Endothelial cell (in vitro differentiated cells): ENCODE measurements around the gene MFSD12. TPM values are rescaled to one million over a fixed set of nuclear protein-coding genes. Genes with fewer than 3 reads are reported as not detected.
"Not testable (repeated sequence)": the region's sequence is repeated elsewhere in the genome, so short reads cannot be mapped to it uniquely, and the experiment has no call there.

Experiments used
- DNase-seq: peaks from one replicate; pipeline ENCODE4 v3.0.0; 2021; ENCODE audit warnings: low spot score
- H3K27ac Mint-ChIP-seq: one replicate; pipeline ENCODE4 v1.8.0; 2021; ENCODE audit warnings: mixed read lengths, inconsistent platforms; ENCODE audit not compliant: unreplicated experiment
- H3K27me3 Mint-ChIP-seq: one replicate; pipeline ENCODE4 v1.8.0; 2021; ENCODE audit warnings: mild to moderate bottlenecking, moderate library complexity, mixed read lengths, inconsistent platforms; ENCODE audit not compliant: unreplicated experiment
- H3K36me3 Mint-ChIP-seq: one replicate; pipeline ENCODE4 v1.8.0; 2021; ENCODE audit warnings: mild to moderate bottlenecking, low read depth, mixed read lengths, inconsistent platforms; ENCODE audit not compliant: unreplicated experiment
- H3K4me1 Mint-ChIP-seq: one replicate; pipeline ENCODE4 v1.8.0; 2021; ENCODE audit warnings: mild to moderate bottlenecking, mixed read lengths, inconsistent platforms; ENCODE audit not compliant: unreplicated experiment
- H3K4me3 Mint-ChIP-seq: one replicate; pipeline ENCODE4 v1.8.0; 2021; ENCODE audit warnings: mild to moderate bottlenecking, mixed read lengths, inconsistent platforms; ENCODE audit not compliant: unreplicated experiment
- H3K9me3 Mint-ChIP-seq: one replicate; pipeline ENCODE4 v1.8.0; 2021; ENCODE audit warnings: mixed read lengths, inconsistent platforms; ENCODE audit not compliant: unreplicated experiment
- total RNA-seq: library from RNA; stranded (reverse); fragmentation: NEBNext Ultra II Directional; extraction: Animal tissue kit (Norgen Biotek cat#: 25700); gene quantifications from one replicate; pipeline ENCODE4 v1.2.1, GENCODE V29; 2021; ENCODE audit not compliant: unreplicated experiment
- TF ChIP-seq, protein P1 (sequence below): fragments of 200-600 bp; sonication (generic); IDR thresholded peaks from one replicate; pipeline ENCODE4 v1.5.0; 2021; ENCODE audit warnings: antibody characterized with exemption; ENCODE audit not compliant: unreplicated experiment

Gene MFSD12
- total RNA-seq, 1 donor from 2014 or later: 54.5 TPM

DNA sequence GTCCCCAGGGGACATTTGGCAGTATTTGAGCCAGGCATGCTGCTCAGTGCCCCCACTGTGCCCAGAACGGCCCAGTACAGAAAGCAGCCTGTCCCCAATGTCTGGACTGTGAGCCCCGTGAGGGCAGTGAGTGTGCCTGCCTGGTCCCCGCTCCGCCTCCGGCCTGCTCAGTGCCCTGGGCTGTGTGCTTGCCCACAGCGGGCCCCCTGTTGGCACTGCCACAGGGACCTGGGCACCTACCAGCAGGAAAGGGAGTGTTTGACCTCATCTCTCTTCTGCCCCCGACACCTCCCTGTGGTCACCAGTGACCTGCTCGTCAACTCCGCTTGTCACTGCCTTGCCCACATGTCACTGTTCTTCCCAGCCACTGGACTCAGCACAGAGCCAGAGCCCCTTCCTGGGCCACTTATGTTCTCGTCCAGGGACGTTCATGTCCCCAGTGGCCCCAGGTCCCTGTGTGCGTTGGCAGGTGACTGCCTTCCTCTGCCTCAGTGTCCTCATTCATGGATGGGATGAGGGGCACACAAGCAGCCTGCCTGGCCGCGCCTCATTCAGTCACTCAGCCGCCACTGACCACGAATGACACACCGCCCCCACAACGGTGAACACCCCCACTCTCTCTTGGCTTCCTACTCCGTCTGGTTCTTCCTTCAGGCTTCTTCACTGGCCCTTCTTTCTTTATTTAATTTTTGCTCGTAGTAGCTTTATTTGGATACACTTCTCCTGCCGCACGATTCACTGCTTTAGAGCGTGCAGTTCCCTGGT, 48.4 kb downstream of the MFSD12 start:
- peaks cover 11% of the 10 kb centered on the region for H3K4me1 Mint-ChIP-seq
- peaks cover 14% of the 10 kb centered on the region for H3K27me3 Mint-ChIP-seq
- DNase-seq: no peak
- H3K36me3 Mint-ChIP-seq: peaks cover 15% of the 10 kb centered on the region
- peak overlapping the region; percentile 39 for H3K4me3 Mint-ChIP-seq
- H3K27ac Mint-ChIP-seq: no peak overlapping the region
- TF ChIP-seq, protein P1, sequence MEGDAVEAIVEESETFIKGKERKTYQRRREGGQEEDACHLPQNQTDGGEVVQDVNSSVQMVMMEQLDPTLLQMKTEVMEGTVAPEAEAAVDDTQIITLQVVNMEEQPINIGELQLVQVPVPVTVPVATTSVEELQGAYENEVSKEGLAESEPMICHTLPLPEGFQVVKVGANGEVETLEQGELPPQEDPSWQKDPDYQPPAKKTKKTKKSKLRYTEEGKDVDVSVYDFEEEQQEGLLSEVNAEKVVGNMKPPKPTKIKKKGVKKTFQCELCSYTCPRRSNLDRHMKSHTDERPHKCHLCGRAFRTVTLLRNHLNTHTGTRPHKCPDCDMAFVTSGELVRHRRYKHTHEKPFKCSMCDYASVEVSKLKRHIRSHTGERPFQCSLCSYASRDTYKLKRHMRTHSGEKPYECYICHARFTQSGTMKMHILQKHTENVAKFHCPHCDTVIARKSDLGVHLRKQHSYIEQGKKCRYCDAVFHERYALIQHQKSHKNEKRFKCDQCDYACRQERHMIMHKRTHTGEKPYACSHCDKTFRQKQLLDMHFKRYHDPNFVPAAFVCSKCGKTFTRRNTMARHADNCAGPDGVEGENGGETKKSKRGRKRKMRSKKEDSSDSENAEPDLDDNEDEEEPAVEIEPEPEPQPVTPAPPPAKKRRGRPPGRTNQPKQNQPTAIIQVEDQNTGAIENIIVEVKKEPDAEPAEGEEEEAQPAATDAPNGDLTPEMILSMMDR: no peak
- H3K9me3 Mint-ChIP-seq: no peaks in the 10 kb centered on the region

GRCh38 chr19:3508121-3508661, 49.2 kb downstream of the MFSD12 start:
- Mint-ChIP-seq H3K27me3 (peaks cover 14% of the 10 kb centered on the region), H3K4me3 (peak overlapping the region; percentile 42), H3K4me1 (peaks cover 11% of the 10 kb centered on the region), H3K36me3 (peaks cover 15% of the 10 kb centered on the region)
- H3K9me3 Mint-ChIP-seq, DNase-seq, H3K27ac Mint-ChIP-seq: not testable (repeated sequence)

DNA sequence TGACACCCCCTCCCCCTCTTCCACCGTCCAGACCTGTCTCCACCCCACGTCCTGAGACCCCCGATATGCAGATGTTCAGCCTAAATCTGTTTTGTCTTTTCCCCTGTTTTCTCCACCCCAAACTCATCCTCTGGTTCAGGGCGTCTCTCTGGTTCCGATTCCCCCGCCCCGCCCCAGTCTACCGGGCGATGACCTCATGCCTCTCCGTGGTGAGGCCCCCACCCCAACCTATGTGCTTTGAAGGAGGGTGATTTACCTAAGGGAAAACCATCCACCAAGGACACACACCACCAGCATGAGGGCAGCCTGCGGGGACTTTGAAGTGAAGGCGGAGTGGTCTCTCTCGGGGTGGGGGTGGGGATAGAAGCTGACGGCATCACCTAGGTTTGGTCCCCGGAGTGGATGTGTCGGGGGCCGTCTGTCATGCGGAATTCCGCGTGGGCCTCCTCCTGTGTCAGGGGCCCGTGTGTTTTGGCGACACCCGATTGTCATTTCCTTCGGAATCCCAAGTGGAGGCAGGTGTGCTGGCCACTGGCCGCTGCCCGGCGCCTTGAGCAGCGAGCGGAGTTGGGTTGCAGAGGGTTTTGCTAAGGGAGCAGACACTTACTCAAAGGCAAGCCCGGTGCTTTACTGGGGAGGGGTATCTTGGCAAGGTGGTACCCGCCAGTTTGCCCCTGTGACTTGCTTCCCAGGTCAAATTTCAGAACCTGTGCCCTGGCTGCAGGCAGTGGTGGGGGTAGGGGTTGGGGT, 49.8 kb downstream of the MFSD12 start:
- Mint-ChIP-seq H3K4me1 (peaks cover 11% of the 10 kb centered on the region), H3K27ac (peak overlapping the region; percentile 67), H3K9me3 (no peaks in the 10 kb centered on the region), H3K36me3 (peaks cover 15% of the 10 kb centered on the region), H3K27me3 (peaks cover 14% of the 10 kb centered on the region), H3K4me3 (peak overlapping the region; percentile 96)
- TF ChIP-seq, protein P1: no peak
- no peak for DNase-seq

- Mint-ChIP-seq H3K4me3 (peak overlapping the region; percentile 96), H3K27me3 (peaks cover 14% of the 10 kb centered on the region), H3K9me3 (no peaks in the 10 kb centered on the region), H3K36me3 (peaks cover 15% of the 10 kb centered on the region), H3K4me1 (peaks cover 11% of the 10 kb centered on the region), H3K27ac (peak overlapping the region; percentile 67)
- TF ChIP-seq, protein P1: no peak
- DNase-seq: peak; percentile 23
Observed at GRCh38 chr19:3506384-3507340, 50.7 kb downstream of the MFSD12 start.
